NCI-H345 treated with DMSO at 0.1 percent for 48 hours (cell line): ENCODE data around the gene MYADML2.

Source experiments
- DNase-seq: peaks from one replicate; lab custom pipeline; 2025; ENCODE audit not compliant: unreplicated experiment; lab: John Stamatoyannopoulos, UW

MYADML2 gene

GRCh38 chr17:81912441-81913309 lies 34.4 kb downstream of the MYADML2 start:
- DNase-seq: no peak

- no peak for DNase-seq
These were observed 35.1 kb downstream of the MYADML2 start for GRCh38 chr17:81911969-81912368.

GRCh38 chr17:81911277-81911961 lies 35.6 kb downstream of the MYADML2 start, which contains the start of gene PCYT2:
PCYT2 (minus strand) TSS chr17:81911399; CDS start chr17:81911355, 44 bp downstream.
- DNase-seq: peak; percentile 85

GRCh38 chr17:81910840-81911276 lies 36.2 kb downstream of the MYADML2 start:
- no peak for DNase-seq

GRCh38 chr17:81909966-81910839 lies 36.8 kb downstream of the MYADML2 start:
- no peak for DNase-seq

GRCh38 chr17:81909231-81909630 lies 37.8 kb downstream of the MYADML2 start:
- DNase-seq: no peak

- DNase-seq: no peak
These were observed 38.2 kb downstream of the MYADML2 start for GRCh38 chr17:81908793-81909192.

- DNase-seq: no peak
These were observed 39.6 kb downstream of the MYADML2 start for GRCh38 chr17:81907219-81908145.

- no peak for DNase-seq
These were observed 40.4 kb downstream of the MYADML2 start for GRCh38 chr17:81906476-81907218.

GRCh38 chr17:81905993-81906392 lies 41.0 kb downstream of the MYADML2 start:
- no peak for DNase-seq

GRCh38 chr17:81905424-81905875 lies 41.6 kb downstream of the MYADML2 start:
- DNase-seq: no peak

GRCh38 chr17:81904600-81905423 lies 42.2 kb downstream of the MYADML2 start:
- DNase-seq: no peak

GRCh38 chr17:81903896-81904599 lies 43.0 kb downstream of the MYADML2 start:
- no peak for DNase-seq

- no peak for DNase-seq
These were observed 43.6 kb downstream of the MYADML2 start for GRCh38 chr17:81903415-81903831.

GRCh38 chr17:81902653-81903414 lies 44.2 kb downstream of the MYADML2 start:
- no peak for DNase-seq

GRCh38 chr17:81902023-81902652 lies 44.9 kb downstream of the MYADML2 start, which contains the start of gene NPB:
NPB (plus strand) TSS chr17:81902238; CDS start chr17:81902278, 40 bp downstream.
- no peak for DNase-seq
